ENCODE measurements around the gene ZFHX3.
A peak's percentile ranks its signal among the peaks of the same experiment; 100 is the strongest.
"Not testable (repeated sequence)": the region's sequence is repeated elsewhere in the genome, so short reads cannot be mapped to it uniquely, and the experiment has no call there.

The ZFHX3 gene

GRCh38 chr16:73047536-73048291 lies at the start of gene ZFHX3:
Gene ZFHX3, minus strand, starts transcription at chr16:73048128. Its CDS starts 87,983 bp downstream, at chr16:72960145.
- peak; percentile 21 to 72 for DNase-seq

GRCh38 chr16:73096510-73096909 lies 48.6 kb upstream of the ZFHX3 start:
- DNase-seq = no peak

GRCh38 chr16:73095885-73096421 lies 48.0 kb upstream of the ZFHX3 start:
- DNase-seq = no peak

GRCh38 chr16:73095142-73095820 lies 47.4 kb upstream of the ZFHX3 start:
- no peak for DNase-seq

- DNase-seq = no peak
Measured at GRCh38 chr16:73094371-73094770, 46.4 kb upstream of the ZFHX3 start.

GRCh38 chr16:73093146-73094144 lies 45.5 kb upstream of the ZFHX3 start:
- DNase-seq = no peak

GRCh38 chr16:73092236-73092781 lies 44.4 kb upstream of the ZFHX3 start:
- no peak for DNase-seq

GRCh38 chr16:73091174-73091573 lies 43.2 kb upstream of the ZFHX3 start:
- DNase-seq = no peak

- DNase-seq = no peak
Measured at GRCh38 chr16:73089420-73089819, 41.5 kb upstream of the ZFHX3 start.

- peak in 1 of 2 donors; percentile 22 for DNase-seq
Measured at GRCh38 chr16:73086108-73086507, 38.2 kb upstream of the ZFHX3 start.

GRCh38 chr16:73083271-73083670 lies 35.3 kb upstream of the ZFHX3 start:
- no peak for DNase-seq

- DNase-seq = not testable (repeated sequence)
Measured at GRCh38 chr16:73082634-73083051, 34.7 kb upstream of the ZFHX3 start.

- DNase-seq = no peak
Measured at GRCh38 chr16:73080931-73081330, 33.0 kb upstream of the ZFHX3 start.

GRCh38 chr16:73076324-73076810 lies 28.4 kb upstream of the ZFHX3 start:
- no peak for DNase-seq

GRCh38 chr16:73074382-73074781 lies 26.5 kb upstream of the ZFHX3 start:
- no peak for DNase-seq

- not testable (repeated sequence) for DNase-seq
Measured at GRCh38 chr16:73072051-73072450, 24.1 kb upstream of the ZFHX3 start.

GRCh38 chr16:73071131-73071940 lies 23.4 kb upstream of the ZFHX3 start:
- no peak for DNase-seq

- DNase-seq = no peak
Measured at GRCh38 chr16:73069581-73070262, 21.8 kb upstream of the ZFHX3 start.

GRCh38 chr16:73068541-73069401 lies 20.8 kb upstream of the ZFHX3 start:
- peak in 1 of 2 donors; percentile 75 for DNase-seq
